ENCODE results near the gene TANC1.

TANC1 gene

GRCh38 chr2:159157361-159158209, 189.1 kb downstream of the TANC1 start:
- peak in 1 of 3 experiments; percentile 7 for DNase-seq (ENCODE audit: low read depth in 3 of 3)

- no peak for DNase-seq (ENCODE audit: low read depth in 3 of 3)
Measured at GRCh38 chr2:159160412-159160811, 192.0 kb downstream of the TANC1 start.

DNA sequence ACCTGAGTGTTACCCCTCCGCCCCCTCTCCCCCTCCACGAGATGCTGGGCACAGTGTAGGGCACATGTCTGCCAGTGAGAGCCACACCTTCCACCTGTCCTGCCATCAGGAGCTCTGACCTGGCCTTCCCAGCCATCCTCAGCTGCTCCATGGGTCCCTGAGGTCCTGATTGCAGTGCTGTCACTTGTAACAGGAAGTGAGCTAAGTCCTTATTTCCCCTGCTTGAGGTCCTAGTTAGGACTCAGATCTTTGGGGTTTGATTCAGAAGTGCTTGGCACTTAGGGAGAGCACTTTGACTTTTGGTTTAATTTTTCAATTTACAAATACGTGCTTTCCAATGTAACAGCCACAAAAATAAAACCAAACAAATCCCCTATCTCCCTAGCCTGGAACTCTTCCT, 192.5 kb downstream of the TANC1 start:
- no peak for DNase-seq (ENCODE audit: low read depth in 3 of 3)

- no peak for DNase-seq (ENCODE audit: low read depth in 3 of 3)
Measured at GRCh38 chr2:159163930-159164329, 195.5 kb downstream of the TANC1 start.

DNA sequence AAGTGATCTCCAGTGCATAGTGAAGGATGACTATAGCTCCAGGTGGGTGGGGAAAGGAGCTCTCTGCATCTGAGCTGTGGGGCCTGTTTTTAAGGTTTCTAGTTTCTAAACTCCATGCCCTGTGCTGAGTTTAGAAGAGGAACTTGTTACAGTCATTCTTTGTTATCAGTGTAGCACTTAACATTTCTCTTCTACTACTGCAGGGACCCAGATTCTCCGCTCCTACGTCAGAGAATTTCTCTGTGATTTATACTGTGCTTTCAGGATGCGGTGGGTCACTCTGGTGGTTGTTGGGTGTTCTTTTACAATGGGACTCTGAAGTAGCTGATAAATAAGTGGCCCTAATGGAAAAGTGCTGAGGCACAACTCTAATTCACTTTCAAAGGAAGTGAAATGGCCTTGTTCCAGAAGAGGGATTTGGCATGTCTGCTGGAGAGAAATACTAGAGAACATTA, 196.0 kb downstream of the TANC1 start:
- no peak for DNase-seq (ENCODE audit: low read depth in 3 of 3)

DNA sequence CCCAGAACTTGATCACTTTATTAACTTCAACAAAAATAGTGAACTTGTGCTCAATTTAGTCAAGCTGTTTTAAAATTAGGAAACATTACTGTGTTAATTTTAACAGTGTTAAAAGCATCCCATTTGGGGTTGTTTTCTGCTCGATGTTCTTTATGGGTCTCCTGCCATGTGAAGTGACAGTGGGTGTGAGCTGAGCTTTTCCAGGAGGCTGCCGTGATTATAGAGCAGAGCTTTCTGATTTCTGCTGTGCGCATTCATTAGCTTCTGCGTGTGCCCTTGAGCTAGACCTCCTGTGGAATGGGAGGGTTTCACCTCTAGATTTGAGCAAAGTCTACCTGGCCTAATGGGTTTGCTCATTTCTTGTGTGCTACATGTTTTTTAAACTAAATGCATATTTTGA, 196.6 kb downstream of the TANC1 start:
- no peak for DNase-seq (ENCODE audit: low read depth in 3 of 3)

DNA sequence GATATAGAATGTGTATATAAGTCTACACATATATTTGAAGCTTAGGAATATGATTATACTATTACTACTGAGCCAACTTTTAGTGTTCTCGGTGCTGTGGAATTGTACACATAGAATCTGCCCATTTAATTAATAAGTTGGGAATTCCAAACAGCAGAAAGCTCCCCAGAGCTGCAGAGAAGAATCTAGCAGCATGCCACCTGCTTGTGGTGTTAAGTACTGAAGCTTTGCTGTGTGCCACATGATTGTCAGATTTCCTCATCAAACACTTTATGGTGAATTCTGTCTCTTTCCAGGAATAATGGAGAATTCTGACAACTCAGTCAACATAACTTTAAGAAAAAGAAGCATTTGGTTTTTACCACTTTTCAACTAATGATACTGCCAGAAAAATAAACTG, 200.3 kb downstream of the TANC1 start:
- DNase-seq (ENCODE audit: low read depth in 3 of 3), result no peak

DNA sequence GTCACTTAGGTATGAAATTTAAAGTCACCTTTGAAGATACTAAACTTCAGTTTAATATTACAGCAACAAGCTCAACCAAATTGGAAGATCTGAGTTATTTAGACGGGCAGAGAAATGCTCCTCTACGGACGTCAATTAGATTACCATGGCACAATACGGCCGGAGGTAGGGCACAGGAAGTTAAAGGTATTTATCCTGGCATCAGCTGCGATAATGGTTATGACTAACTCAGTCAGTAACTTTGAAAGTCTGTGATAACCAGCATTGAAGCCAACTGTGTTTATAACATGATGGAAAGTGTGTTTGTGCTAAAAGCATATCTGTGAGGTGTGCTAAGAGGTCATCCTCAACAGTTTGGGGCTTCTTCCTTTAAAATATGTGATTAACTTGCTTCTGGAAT, 200.7 kb downstream of the TANC1 start:
- no peak for DNase-seq (ENCODE audit: low read depth in 3 of 3)

GRCh38 chr2:159172403-159172802, 204.0 kb downstream of the TANC1 start:
- DNase-seq (ENCODE audit: low read depth in 3 of 3), result no peak

GRCh38 chr2:159174759-159175158, 206.3 kb downstream of the TANC1 start:
- no peak for DNase-seq (ENCODE audit: low read depth in 3 of 3)

DNA sequence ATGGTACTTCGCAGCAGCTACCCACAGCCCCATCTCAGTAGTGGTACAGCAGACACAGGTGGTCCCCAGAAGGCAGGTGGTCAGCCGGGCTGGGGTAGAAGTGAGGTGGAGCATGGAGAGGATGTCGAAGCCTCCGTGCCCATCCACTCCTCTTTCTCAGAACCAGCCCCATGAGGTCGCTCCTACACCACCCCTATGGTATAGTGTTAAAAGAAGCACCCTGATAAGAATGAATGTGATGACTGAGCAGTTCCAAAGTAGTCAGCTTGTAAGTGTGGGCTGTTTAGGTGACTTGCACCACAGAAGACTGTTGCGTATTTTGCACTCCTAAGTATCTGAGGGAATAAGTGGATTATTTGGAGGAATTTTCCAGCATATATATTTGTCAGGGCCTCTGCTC, 206.7 kb downstream of the TANC1 start:
- no peak for DNase-seq (ENCODE audit: low read depth in 3 of 3)

- DNase-seq (ENCODE audit: low read depth in 3 of 3), result no peak
Measured at GRCh38 chr2:159175927-159176326, 207.5 kb downstream of the TANC1 start.

DNA sequence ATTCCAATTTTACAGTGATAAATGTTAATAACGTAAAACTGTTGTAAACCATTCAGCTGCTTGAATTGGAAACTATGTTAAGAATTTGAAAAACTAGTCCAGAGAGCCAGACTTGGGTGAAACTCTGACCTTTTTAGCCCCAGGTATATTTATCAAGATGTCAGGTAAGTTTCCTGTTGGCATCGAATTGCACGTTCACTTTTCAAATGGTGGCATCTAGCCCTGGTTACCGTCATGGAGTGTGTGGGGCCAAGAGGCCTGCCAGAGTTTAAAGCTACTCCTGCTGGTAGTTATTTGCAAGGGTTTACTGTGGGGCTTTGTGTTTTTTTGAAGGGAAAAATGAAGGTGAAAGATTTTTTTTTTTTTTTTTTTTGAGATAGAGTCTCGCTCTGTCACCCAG, 208.1 kb downstream of the TANC1 start:
- no peak for DNase-seq (ENCODE audit: low read depth in 3 of 3)

GRCh38 chr2:159177357-159177756, 208.9 kb downstream of the TANC1 start:
- DNase-seq (ENCODE audit: low read depth in 3 of 3), result no peak

- DNase-seq (ENCODE audit: low read depth in 3 of 3), result no peak
Measured at GRCh38 chr2:159177957-159178356, 209.5 kb downstream of the TANC1 start.

GRCh38 chr2:159179096-159179495, 210.7 kb downstream of the TANC1 start:
- no peak for DNase-seq (ENCODE audit: low read depth in 3 of 3)

DNA sequence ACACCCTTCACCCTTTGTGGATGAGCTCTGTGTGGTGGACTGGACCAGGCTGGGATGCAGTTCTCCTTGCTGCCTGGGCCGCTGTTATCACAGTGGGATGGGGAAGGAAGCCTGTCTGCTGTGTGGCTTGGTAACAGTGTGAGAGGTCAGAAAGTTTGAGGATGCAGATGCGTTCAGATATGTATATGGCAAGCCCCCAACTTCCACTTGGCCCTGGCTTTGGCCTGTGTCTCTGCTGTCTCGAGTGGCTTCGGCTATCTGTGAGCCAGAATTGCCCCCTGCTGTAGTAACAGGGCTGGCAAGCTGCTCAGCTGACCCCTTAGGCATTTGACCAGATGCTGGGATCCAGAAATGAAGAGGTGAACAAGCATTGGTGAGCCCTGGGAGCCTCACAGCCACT, 211.3 kb downstream of the TANC1 start:
- DNase-seq (ENCODE audit: low read depth in 3 of 3), result no peak

DNA sequence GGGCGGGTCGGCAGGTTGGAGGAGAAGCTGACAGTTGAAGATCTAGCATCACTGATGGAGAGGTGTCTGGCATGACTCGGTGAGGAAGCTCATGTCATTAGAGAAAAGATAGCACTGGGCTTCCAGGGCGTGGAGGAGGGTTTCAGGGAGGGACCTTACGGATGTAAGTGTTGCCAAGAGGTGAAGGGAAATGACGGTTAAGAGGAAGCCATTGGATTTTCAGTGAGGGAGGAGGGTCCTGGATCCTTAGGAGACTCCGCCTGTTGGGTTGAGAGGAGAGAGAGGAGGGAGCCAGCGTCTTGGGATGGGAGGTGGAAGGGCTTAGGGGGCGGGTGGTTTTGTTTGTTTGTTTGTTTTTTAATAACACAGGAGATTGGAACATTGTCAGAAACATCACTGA, 214.9 kb downstream of the TANC1 start:
- no peak for DNase-seq (ENCODE audit: low read depth in 3 of 3)

GRCh38 chr2:159185401-159186130, 217.1 kb downstream of the TANC1 start:
- no peak for DNase-seq (ENCODE audit: low read depth in 3 of 3)

- no peak for DNase-seq (ENCODE audit: low read depth in 3 of 3)
Measured at GRCh38 chr2:159186462-159186861, 218.0 kb downstream of the TANC1 start.

DNA sequence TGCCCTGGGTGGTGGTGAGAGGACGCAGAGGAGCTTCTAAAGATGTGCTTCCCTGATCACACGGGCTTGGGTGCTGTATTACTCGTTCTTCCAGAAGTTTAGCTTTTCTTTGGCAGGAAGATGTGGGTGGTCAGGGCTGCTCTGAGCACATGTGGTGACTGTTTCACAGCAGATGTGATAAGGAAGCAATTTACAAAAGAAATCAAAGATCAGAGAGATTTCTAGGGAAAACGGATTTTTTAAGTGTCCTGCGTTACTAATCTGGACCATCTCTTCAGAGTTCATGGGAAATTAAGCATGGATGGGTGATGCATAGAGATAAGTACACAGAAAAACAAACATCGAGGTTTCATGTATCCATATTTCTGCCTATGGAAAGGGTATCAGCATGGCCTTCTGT, 218.7 kb downstream of the TANC1 start:
- DNase-seq (ENCODE audit: low read depth in 3 of 3), result no peak

GRCh38 chr2:159188449-159188848, 220.0 kb downstream of the TANC1 start:
- DNase-seq (ENCODE audit: low read depth in 3 of 3), result no peak

- DNase-seq (ENCODE audit: low read depth in 3 of 3), result no peak
Measured at GRCh38 chr2:159192371-159192918, 224.0 kb downstream of the TANC1 start.
